Measurements from ENCODE around the gene TOMM70.

Gene TOMM70

GRCh38 chr3:100402891-100403290 is 2.0 kb upstream of the TOMM70 start:
- no peak for TF ChIP-seq CTCF (IDR thresholded peaks at IDR 0.05; ENCODE audit: low read depth, low read length)
- H3K4me3 ChIP-seq (ENCODE audit: low read depth, low read length) = peak overlapping the region; percentile 79
- in situ Hi-C loops (cut with HindIII; ENCODE audit: low sequenced_read_pairs) = no loop called here
- DNase-seq (ENCODE audit: low read depth, low spot score) = peak; percentile 6

DNA sequence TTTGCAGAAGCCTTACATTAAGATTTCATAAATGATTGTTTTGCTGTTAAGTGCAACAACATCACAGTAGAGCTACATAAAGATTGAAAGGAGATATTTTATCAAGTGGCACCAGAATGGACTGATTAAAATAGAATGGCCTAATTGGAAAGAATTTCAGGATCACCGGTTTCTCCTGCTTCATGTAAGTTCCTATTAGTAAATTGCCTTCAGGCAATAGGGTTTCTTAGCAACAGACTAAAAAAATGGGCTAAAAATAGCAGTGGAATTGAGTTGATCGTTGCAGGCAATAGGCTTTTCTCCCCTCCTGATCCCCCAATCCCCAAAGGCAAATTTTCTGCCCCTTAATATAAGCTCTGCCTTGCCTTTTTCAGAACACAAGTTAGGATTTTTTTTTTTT is 1.4 kb upstream of the TOMM70 start:
- no peak for TF ChIP-seq CTCF (IDR thresholded peaks at IDR 0.05; ENCODE audit: low read depth, low read length)
- peak; percentile 55 for DNase-seq (ENCODE audit: low read depth, low spot score)
- in situ Hi-C loops (cut with HindIII; ENCODE audit: low sequenced_read_pairs) = no loop called here
- peak overlapping the region; percentile 79 for H3K4me3 ChIP-seq (ENCODE audit: low read depth, low read length)

DNA sequence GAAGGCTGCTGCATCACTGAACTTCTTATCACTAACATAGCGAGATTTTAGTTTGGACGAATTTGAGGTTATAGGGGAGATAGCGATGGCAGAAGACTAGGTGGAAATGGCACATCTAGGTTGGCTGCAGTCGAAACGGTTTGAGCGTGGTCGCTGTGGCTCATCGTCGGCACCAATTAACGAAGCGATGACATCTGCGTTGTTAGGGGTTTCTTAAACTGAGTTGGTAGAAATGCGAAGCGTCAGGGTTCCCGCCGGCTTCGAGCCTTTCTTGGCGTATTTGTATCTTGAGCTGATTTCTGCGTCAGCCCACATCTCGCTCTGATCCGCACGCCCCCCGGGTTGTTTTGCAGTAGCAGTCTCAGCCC is 769 bp upstream of the TOMM70 start:
- DNase-seq (ENCODE audit: low read depth, low spot score) = no peak
- in situ Hi-C loops (cut with HindIII; ENCODE audit: low sequenced_read_pairs) = no loop called here
- peak overlapping the region; percentile 79 for H3K4me3 ChIP-seq (ENCODE audit: low read depth, low read length)
- TF ChIP-seq CTCF (IDR thresholded peaks at IDR 0.05; ENCODE audit: low read depth, low read length) = no peak

DNA sequence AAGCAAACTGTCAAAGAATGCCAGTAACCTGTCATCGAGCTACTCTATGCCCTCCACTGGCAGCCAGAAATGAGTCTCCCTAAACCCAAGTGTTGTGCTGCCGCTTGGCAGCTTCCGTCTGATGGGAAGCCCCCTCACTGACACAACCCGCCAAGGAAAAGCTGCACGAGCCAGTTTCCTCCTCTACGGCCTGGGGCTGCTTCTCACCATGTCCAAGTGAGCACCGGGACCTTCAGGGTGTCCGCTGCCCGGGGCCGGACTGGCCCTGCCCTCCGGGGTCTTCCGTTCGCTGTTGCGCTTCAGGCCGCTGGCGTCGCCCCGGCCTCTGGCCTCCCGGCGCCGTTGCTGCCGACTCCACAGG is 490 bp downstream of the TOMM70 start:
- TF ChIP-seq CTCF (IDR thresholded peaks at IDR 0.05; ENCODE audit: low read depth, low read length) = no peak
- peak overlapping the region; percentile 79 for H3K4me3 ChIP-seq (ENCODE audit: low read depth, low read length)
- DNase-seq (ENCODE audit: low read depth, low spot score) = peak; percentile 13
- in situ Hi-C loops (cut with HindIII; ENCODE audit: low sequenced_read_pairs) = no loop called here

DNA sequence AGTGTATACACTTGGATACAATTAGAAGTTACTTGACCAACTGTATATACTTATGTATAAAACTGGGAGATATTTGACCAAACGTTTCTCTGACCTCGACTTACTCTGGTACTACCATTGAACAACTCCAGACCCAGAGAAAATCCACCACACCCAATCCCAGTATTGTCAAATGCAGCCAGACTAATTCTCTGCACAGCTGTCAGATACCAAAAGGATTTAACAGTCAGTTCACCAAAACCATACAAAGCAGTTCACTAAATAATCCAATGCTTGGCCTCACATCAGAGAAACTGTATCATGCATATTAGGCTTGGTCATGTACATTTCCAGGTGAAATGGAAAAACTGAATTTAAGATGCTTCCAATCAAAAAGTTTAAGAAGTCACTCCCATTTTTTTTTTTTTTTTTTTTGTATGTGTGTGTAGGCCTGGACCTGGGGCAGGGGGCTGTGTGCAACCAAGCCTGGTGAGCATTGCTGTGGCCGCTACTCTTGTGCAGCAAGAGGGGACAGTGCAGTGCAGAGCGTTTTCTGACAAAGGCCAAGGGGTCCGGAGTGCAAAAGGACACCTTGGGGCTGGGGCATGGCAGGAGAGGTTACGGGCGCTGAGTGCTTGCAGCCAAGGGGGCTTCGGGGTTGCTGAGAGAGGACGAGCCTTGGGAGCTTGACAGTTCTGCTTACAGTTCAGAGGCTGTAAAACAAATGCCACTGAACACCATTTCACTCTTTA is 1.4 kb downstream of the TOMM70 start:
- in situ Hi-C loops (cut with HindIII; ENCODE audit: low sequenced_read_pairs) = no loop called here

GRCh38 chr3:100396967-100397366 is 3.9 kb downstream of the TOMM70 start:
- no peak overlapping the region for H3K4me3 ChIP-seq (ENCODE audit: low read depth, low read length)
- DNase-seq (ENCODE audit: low read depth, low spot score) = no peak
- no peak for TF ChIP-seq CTCF (IDR thresholded peaks at IDR 0.05; ENCODE audit: low read depth, low read length)
- in situ Hi-C loops (cut with HindIII; ENCODE audit: low sequenced_read_pairs) = no loop called here

More for the DNA sequence above, 1.4 kb downstream of the TOMM70 start:
- no peak for DNase-seq (ENCODE audit: low read depth, low spot score)
- H3K4me3 ChIP-seq (ENCODE audit: low read depth, low read length) = peak overlapping the region; percentile 79
- TF ChIP-seq CTCF (IDR thresholded peaks at IDR 0.05; ENCODE audit: low read depth, low read length) = no peak
